NCI-H187 (cell line): ENCODE measurements around the gene C2CD3.

Experiments used
- DNase-seq, 2 experiments: peaks; one replicate each; lab custom pipeline; 2025; lab: John Stamatoyannopoulos, UW

The C2CD3 gene

GRCh38 chr11:74170694-74171629 is at the start of gene C2CD3, which contains the start of gene PPME1:
Gene C2CD3, minus strand, starts transcription at chr11:74171002. Its CDS starts 210 bp downstream, at chr11:74170792.
Gene PPME1, plus strand, starts transcription at chr11:74171289. Its CDS starts 133 bp downstream, at chr11:74171422.
- peak; percentile 94 to 98 for DNase-seq

GRCh38 chr11:74220376-74220775 is 49.6 kb upstream of the C2CD3 start:
- no peak for DNase-seq

- DNase-seq = no peak
These were observed 41.7 kb upstream of the C2CD3 start for GRCh38 chr11:74212533-74212932.

- no peak for DNase-seq
These were observed 37.7 kb upstream of the C2CD3 start for GRCh38 chr11:74208507-74208906.

GRCh38 chr11:74206746-74207145 is 35.9 kb upstream of the C2CD3 start:
- no peak for DNase-seq

GRCh38 chr11:74205181-74205580 is 34.4 kb upstream of the C2CD3 start:
- no peak for DNase-seq

- DNase-seq = no peak
These were observed 33.9 kb upstream of the C2CD3 start for GRCh38 chr11:74204701-74205100.

GRCh38 chr11:74203966-74204365 is 33.2 kb upstream of the C2CD3 start:
- no peak for DNase-seq

GRCh38 chr11:74196781-74197486 is 26.1 kb upstream of the C2CD3 start:
- DNase-seq = no peak

GRCh38 chr11:74195828-74196227 is 25.0 kb upstream of the C2CD3 start:
- DNase-seq = no peak

GRCh38 chr11:74185695-74186094 is 14.9 kb upstream of the C2CD3 start:
- peak in 1 of 2 experiments; percentile 13 for DNase-seq

GRCh38 chr11:74185285-74185684 is 14.5 kb upstream of the C2CD3 start:
- DNase-seq = no peak

GRCh38 chr11:74182635-74183034 is 11.8 kb upstream of the C2CD3 start:
- no peak for DNase-seq

- DNase-seq = no peak
These were observed 8.6 kb upstream of the C2CD3 start for GRCh38 chr11:74179234-74180052.

- no peak for DNase-seq
These were observed 5.1 kb upstream of the C2CD3 start for GRCh38 chr11:74175920-74176319.

- peak in 1 of 2 experiments; percentile 0 for DNase-seq
These were observed 1.2 kb upstream of the C2CD3 start for GRCh38 chr11:74171997-74172396.

GRCh38 chr11:74171630-74171968 is 797 bp upstream of the C2CD3 start:
- no peak for DNase-seq

GRCh38 chr11:74169738-74170458 is 904 bp downstream of the C2CD3 start:
- DNase-seq = no peak

GRCh38 chr11:74168838-74169237 is 2.0 kb downstream of the C2CD3 start:
- no peak for DNase-seq

GRCh38 chr11:74162681-74163467 is 7.9 kb downstream of the C2CD3 start:
- no peak for DNase-seq

- no peak for DNase-seq
These were observed 11.2 kb downstream of the C2CD3 start for GRCh38 chr11:74159642-74160041.
